ENCODE data around the gene YEATS2. TPM values are rescaled to one million over a fixed set of nuclear protein-coding genes. Genes with fewer than 3 reads are reported as not detected.

The YEATS2 gene
- total RNA-seq, 3 donors from 2014 or later = 11.5 to 32.8 (median 26.6) TPM

- H3K27ac ChIP-seq = no peak overlapping the region
- H3K4me1 ChIP-seq = no peaks in the 10 kb centered on the region
- no peaks in the 10 kb centered on the region for H3K9me3 ChIP-seq
- DNase-seq (ENCODE audit: low spot score in 2 of 2) = no peak
- TF ChIP-seq POLR2AphosphoS5 (IDR thresholded peaks at IDR 0.05) (no peak), POLR2A (IDR thresholded peaks at IDR 0.05) (no peak)
- TF ChIP-seq, protein P1, sequence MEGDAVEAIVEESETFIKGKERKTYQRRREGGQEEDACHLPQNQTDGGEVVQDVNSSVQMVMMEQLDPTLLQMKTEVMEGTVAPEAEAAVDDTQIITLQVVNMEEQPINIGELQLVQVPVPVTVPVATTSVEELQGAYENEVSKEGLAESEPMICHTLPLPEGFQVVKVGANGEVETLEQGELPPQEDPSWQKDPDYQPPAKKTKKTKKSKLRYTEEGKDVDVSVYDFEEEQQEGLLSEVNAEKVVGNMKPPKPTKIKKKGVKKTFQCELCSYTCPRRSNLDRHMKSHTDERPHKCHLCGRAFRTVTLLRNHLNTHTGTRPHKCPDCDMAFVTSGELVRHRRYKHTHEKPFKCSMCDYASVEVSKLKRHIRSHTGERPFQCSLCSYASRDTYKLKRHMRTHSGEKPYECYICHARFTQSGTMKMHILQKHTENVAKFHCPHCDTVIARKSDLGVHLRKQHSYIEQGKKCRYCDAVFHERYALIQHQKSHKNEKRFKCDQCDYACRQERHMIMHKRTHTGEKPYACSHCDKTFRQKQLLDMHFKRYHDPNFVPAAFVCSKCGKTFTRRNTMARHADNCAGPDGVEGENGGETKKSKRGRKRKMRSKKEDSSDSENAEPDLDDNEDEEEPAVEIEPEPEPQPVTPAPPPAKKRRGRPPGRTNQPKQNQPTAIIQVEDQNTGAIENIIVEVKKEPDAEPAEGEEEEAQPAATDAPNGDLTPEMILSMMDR (IDR thresholded peaks at IDR 0.05) = no peak
- intact Hi-C loops (cut with DNase I; ENCODE audit: low total_unique reads) = no loop called here
- H3K27me3 ChIP-seq = no peaks in the 10 kb centered on the region
- no peaks in the 10 kb centered on the region for H3K36me3 ChIP-seq
- no peak overlapping the region for H3K4me3 ChIP-seq
These were observed 7.1 kb upstream of the YEATS2 start for GRCh38 chr3:183690402-183690995.

GRCh38 chr3:183692436-183692835 is 5.2 kb upstream of the YEATS2 start:
- intact Hi-C loops (cut with DNase I; ENCODE audit: low total_unique reads) = no loop called here
- no peak for TF ChIP-seq POLR2A (IDR thresholded peaks at IDR 0.05)
- TF ChIP-seq, protein P1 (IDR thresholded peaks at IDR 0.05) = no peak
- no peak for TF ChIP-seq POLR2AphosphoS5 (IDR thresholded peaks at IDR 0.05)
- no peak for DNase-seq (ENCODE audit: low spot score in 2 of 2)
- no peak overlapping the region for H3K4me3 ChIP-seq
- H3K27ac ChIP-seq = no peak overlapping the region
- no peaks in the 10 kb centered on the region for H3K36me3 ChIP-seq
- no peaks in the 10 kb centered on the region for H3K9me3 ChIP-seq
- H3K4me1 ChIP-seq = no peaks in the 10 kb centered on the region
- no peaks in the 10 kb centered on the region for H3K27me3 ChIP-seq

DNA sequence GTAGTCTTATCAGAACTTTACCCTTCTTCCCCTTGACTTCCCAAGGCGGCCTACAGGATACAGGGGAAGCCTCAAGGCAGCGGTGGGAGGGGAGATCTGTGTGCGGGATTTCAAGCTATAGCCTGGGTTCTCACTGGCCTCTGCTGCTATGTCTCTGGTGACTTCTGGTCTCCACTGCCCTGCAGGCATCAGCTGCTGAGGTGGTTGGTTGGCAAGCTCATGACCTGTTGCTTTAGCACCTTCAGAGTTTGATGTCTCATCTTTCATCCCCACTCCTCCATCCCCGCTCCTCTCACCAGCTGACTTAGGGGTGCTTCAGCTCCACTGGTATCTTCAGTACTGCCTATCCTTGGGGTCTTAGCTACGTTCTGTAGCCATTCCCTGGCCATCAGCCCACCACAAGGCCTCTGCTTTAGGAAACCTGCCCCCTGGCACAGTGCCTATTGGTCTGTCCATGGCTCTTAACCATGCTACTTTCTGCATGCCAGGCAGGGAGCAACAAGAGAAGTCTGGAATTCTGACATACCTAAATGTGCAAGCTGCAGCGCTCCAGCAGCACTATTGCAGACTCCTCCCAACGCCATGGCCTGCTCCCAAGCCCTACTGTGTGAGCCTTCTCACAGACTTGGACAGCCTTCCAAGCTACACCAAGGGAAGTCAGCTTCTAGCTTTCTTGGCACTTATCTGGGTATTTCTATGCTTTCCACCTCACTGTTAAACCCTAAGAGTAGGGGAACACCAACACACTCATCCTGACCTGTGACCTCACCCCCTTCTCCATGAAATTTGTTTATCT is 1.8 kb upstream of the YEATS2 start:
- TF ChIP-seq, protein P1 (IDR thresholded peaks at IDR 0.05) = no peak
- TF ChIP-seq POLR2A (IDR thresholded peaks at IDR 0.05) (no peak), POLR2AphosphoS5 (IDR thresholded peaks at IDR 0.05) (no peak)
- DNase-seq (ENCODE audit: low spot score in 2 of 2) = no peak
- intact Hi-C loops (cut with DNase I; ENCODE audit: low total_unique reads) = no loop called here

DNA sequence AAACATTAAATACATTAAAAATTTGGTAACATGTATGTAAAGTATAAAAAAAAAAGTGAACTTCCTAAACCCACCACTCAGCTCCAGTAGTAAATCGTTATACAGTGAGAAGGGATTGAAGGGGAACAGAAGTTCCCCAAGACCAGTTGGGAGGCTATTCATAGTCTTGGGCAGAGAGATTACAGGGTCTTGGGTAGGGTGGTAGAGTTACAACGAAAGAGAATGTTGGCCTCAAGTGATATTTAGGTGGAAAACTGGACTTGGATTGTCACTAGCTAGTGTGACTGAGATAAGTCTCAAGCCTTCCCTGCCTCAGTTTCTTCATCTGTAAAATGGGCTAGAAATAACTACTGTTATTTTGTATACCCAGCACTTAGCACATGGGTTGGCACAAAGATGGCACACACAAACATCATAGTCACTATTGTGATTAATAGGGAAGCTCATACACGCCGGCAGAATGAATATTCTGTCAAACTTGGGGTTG is 431 bp upstream of the YEATS2 start:
- H3K4me1 ChIP-seq = no peaks in the 10 kb centered on the region
- no peaks in the 10 kb centered on the region for H3K36me3 ChIP-seq
- no peak for DNase-seq (ENCODE audit: low spot score in 2 of 2)
- intact Hi-C loops (cut with DNase I; ENCODE audit: low total_unique reads) = no loop called here
- TF ChIP-seq POLR2A (IDR thresholded peaks at IDR 0.05) (no peak), POLR2AphosphoS5 (IDR thresholded peaks at IDR 0.05) (no peak)
- TF ChIP-seq, protein P1 (IDR thresholded peaks at IDR 0.05) = no peak
- H3K9me3 ChIP-seq = no peaks in the 10 kb centered on the region
- H3K27ac ChIP-seq = peak overlapping the region; percentile 90 to 91
- H3K27me3 ChIP-seq = no peaks in the 10 kb centered on the region
- peak overlapping the region; percentile 92 to 97 (median 96) for H3K4me3 ChIP-seq

More for the DNA sequence above, 1.8 kb upstream of the YEATS2 start:
- Histone ChIP-seq H3K27ac (no peak overlapping the region), H3K36me3 (no peaks in the 10 kb centered on the region), H3K4me3 (no peak overlapping the region), H3K4me1 (no peaks in the 10 kb centered on the region), H3K27me3 (no peaks in the 10 kb centered on the region), H3K9me3 (no peaks in the 10 kb centered on the region)

GRCh38 chr3:183698318-183698751 is 738 bp downstream of the YEATS2 start:
- H3K4me1 ChIP-seq = no peaks in the 10 kb centered on the region
- no peak for DNase-seq (ENCODE audit: low spot score in 2 of 2)
- peak overlapping the region; percentile 92 to 97 (median 96) for H3K4me3 ChIP-seq
- peak overlapping the region; percentile 90 to 91 for H3K27ac ChIP-seq
- no peaks in the 10 kb centered on the region for H3K9me3 ChIP-seq
- no peaks in the 10 kb centered on the region for H3K27me3 ChIP-seq
- TF ChIP-seq POLR2A (IDR thresholded peaks at IDR 0.05) = no peak
- TF ChIP-seq, protein P1 (IDR thresholded peaks at IDR 0.05) = no peak
- no peak for TF ChIP-seq POLR2AphosphoS5 (IDR thresholded peaks at IDR 0.05)
- intact Hi-C loops (cut with DNase I; ENCODE audit: low total_unique reads) = no loop called here
- no peaks in the 10 kb centered on the region for H3K36me3 ChIP-seq

Measured in breast epithelium (tissue), 4 donors.